Measurements from ENCODE around the gene GOLGA7B. TPM values are rescaled to one million over a fixed set of nuclear protein-coding genes. Genes with fewer than 3 reads are reported as not detected.

The GOLGA7B gene
- total and polyA plus RNA-seq, 2 donors (not counting 3 experiments of a cell fraction or from before 2014, with no cell fraction given), result 0.03 TPM; not detected in 1

DNA sequence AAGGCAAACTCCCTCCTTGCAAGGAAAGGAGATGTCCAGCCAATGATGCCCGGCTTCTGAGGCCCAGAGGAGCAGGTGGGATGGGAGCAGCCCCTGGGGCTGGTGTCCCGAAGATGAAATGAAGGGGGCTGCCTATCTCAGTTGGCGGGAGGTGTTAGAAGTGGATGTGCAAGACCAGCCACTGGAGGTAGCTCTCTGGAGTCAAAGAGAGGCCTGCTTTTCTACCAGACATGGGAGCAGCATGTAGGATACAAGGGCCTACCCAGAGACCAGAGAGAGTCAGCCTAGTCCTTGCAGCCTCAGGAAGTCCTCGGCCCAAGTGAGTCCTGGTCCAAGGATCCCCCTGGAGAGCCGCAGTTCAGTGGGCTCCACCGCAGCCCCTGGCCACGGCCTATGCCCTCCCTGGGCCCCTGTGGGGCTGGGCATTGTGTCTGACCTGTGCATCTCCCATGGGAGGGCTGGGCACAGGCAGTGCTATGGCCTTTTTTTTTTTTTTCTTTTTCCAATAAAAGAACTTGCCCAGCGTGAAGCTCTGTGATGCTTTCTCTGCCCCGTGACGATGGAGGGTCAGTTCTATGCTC lies 17.7 kb downstream of the GOLGA7B start:
- Histone ChIP-seq H3K27ac (ENCODE audit: insufficient read depth, low read depth, low read length) (no peak overlapping the region), H3K4me3 (replicated peaks in 1 of 3; ENCODE audit: insufficient read depth in 1 of 3, low read depth in 1 of 3, low read length in 3 of 3) (no peak overlapping the region), H3K27me3 (ENCODE audit: control insufficient read depth in 2 of 2, insufficient read depth in 2 of 2, low read length in 2 of 2) (peaks cover 9 to 15% of the 10 kb centered on the region in 2 experiments), H3K9me1 (replicated peaks; ENCODE audit: control insufficient read depth, extremely low read depth, insufficient read depth, low read length) (no peaks in the 10 kb centered on the region), H3K36me3 (ENCODE audit: control insufficient read depth in 2 of 2, extremely low read depth in 1 of 2, insufficient read depth in 2 of 2, low read length in 2 of 2) (no peaks in the 10 kb centered on the region), H4K20me1 (replicated peaks; ENCODE audit: control insufficient read depth, extremely low read depth, insufficient read depth, low read length) (no peaks in the 10 kb centered on the region), H3K9ac (replicated peaks; ENCODE audit: extremely low read depth, insufficient read depth, low read length) (no peak overlapping the region), H3K9me3 (replicated peaks; ENCODE audit: control insufficient read depth, insufficient read depth, low read length) (no peaks in the 10 kb centered on the region), H3K4me2 (ENCODE audit: insufficient read depth, low read length) (no peak overlapping the region), H2AFZ (ENCODE audit: low read depth, low read length) (no peak overlapping the region), H3K4me1 (ENCODE audit: control insufficient read depth, extremely low read depth, insufficient read depth, low read length) (peaks cover 5% of the 10 kb centered on the region), H3K79me2 (ENCODE audit: control insufficient read depth, insufficient read depth, low read length) (no peaks in the 10 kb centered on the region)
- ChIA-PET POLR2A (no interaction called here), CTCF (interaction anchor here (1.0 to 5.9 kb wide), 3 partner anchors 9 to 107 kb away, joined by 3 to 118 read pairs (median 9); no protein-coding TSS in a partner anchor)
- TF ChIP-seq POLR2AphosphoS5 (IDR thresholded peaks at IDR 0.05; ENCODE audit: insufficient read depth, low read depth, low read length) (no peak), JUN (IDR thresholded peaks at IDR 0.05; ENCODE audit: borderline replicate concordance, insufficient read depth, insufficient read length, low read depth) (no peak), EZH2 (IDR thresholded peaks at IDR 0.05; ENCODE audit: borderline replicate concordance, low read depth, low read length, severe bottlenecking) (no peak)
- TF ChIP-seq, protein P1, sequence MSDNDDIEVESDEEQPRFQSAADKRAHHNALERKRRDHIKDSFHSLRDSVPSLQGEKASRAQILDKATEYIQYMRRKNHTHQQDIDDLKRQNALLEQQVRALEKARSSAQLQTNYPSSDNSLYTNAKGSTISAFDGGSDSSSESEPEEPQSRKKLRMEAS (IDR thresholded peaks at IDR 0.05; ENCODE audit: insufficient read depth, insufficient read length), result no peak
- FAIRE-seq (no peak), DNase-seq (ENCODE audit: low read depth, low spot score) (no peak)
- BruUV-seq (replicated peaks), result no TSS peak
- intact Hi-C loops (cut with micrococcal nuclease), result no loop called here
- dilution Hi-C loops (cut with MboI; ENCODE audit: extremely low pct_ligation_motif_present, low sequenced_read_pairs), result no loop called here

DNA sequence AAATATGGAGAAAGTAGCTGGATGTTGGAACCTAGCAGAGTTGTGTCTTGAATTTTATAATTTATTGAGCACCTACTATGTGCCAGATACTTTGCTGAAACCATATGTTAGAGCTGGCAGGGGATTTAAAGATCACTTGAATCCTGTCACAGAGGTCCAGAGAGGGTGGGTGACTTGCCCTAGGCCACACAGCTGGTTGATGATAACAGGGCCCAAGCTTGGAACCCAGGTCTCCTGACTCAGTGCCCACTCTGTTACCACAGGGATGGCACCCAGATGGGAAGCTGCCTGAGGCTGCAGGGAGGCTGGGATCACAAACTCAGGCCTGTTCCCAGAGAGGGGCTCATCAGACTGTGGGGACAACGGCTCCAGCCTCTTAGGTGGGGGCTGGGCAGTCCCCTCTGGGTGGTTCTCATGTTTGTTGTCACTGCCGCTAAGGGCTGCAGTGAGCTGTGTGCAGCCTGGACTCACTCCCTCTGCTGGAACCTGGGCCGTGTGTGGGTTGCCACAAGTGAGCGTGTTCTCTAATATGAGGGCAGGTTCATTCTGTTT lies 18.6 kb downstream of the GOLGA7B start:
- Histone ChIP-seq H3K27me3 (ENCODE audit: control insufficient read depth in 2 of 2, insufficient read depth in 2 of 2, low read length in 2 of 2) (peaks cover 10 to 15% of the 10 kb centered on the region in 2 experiments), H4K20me1 (replicated peaks; ENCODE audit: control insufficient read depth, extremely low read depth, insufficient read depth, low read length) (no peaks in the 10 kb centered on the region), H3K4me3 (replicated peaks in 1 of 3; ENCODE audit: insufficient read depth in 1 of 3, low read depth in 1 of 3, low read length in 3 of 3) (no peak overlapping the region), H3K36me3 (ENCODE audit: control insufficient read depth in 2 of 2, extremely low read depth in 1 of 2, insufficient read depth in 2 of 2, low read length in 2 of 2) (no peaks in the 10 kb centered on the region), H3K9me3 (replicated peaks; ENCODE audit: control insufficient read depth, insufficient read depth, low read length) (no peaks in the 10 kb centered on the region), H3K27ac (ENCODE audit: insufficient read depth, low read depth, low read length) (no peak overlapping the region), H3K9me1 (replicated peaks; ENCODE audit: control insufficient read depth, extremely low read depth, insufficient read depth, low read length) (no peaks in the 10 kb centered on the region), H2AFZ (ENCODE audit: low read depth, low read length) (no peak overlapping the region), H3K4me2 (ENCODE audit: insufficient read depth, low read length) (no peak overlapping the region), H3K4me1 (ENCODE audit: control insufficient read depth, extremely low read depth, insufficient read depth, low read length) (peaks cover 5% of the 10 kb centered on the region), H3K79me2 (ENCODE audit: control insufficient read depth, insufficient read depth, low read length) (no peaks in the 10 kb centered on the region), H3K9ac (replicated peaks; ENCODE audit: extremely low read depth, insufficient read depth, low read length) (no peak overlapping the region)
- intact Hi-C loops (cut with micrococcal nuclease), result no loop called here
- DNase-seq (ENCODE audit: low read depth, low spot score) (no peak), FAIRE-seq (no peak)
- POLR2A ChIA-PET, result no interaction called here
- no TSS peak for BruUV-seq (replicated peaks)
- dilution Hi-C loops (cut with MboI; ENCODE audit: extremely low pct_ligation_motif_present, low sequenced_read_pairs), result no loop called here
- TF ChIP-seq EZH2 (IDR thresholded peaks at IDR 0.05; ENCODE audit: borderline replicate concordance, low read depth, low read length, severe bottlenecking), result no peak
- no peak for TF ChIP-seq FOS (IDR thresholded peaks at IDR 0.05; ENCODE audit: borderline replicate concordance, insufficient read depth, low read length)
- TF ChIP-seq, protein P2, sequence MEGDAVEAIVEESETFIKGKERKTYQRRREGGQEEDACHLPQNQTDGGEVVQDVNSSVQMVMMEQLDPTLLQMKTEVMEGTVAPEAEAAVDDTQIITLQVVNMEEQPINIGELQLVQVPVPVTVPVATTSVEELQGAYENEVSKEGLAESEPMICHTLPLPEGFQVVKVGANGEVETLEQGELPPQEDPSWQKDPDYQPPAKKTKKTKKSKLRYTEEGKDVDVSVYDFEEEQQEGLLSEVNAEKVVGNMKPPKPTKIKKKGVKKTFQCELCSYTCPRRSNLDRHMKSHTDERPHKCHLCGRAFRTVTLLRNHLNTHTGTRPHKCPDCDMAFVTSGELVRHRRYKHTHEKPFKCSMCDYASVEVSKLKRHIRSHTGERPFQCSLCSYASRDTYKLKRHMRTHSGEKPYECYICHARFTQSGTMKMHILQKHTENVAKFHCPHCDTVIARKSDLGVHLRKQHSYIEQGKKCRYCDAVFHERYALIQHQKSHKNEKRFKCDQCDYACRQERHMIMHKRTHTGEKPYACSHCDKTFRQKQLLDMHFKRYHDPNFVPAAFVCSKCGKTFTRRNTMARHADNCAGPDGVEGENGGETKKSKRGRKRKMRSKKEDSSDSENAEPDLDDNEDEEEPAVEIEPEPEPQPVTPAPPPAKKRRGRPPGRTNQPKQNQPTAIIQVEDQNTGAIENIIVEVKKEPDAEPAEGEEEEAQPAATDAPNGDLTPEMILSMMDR (IDR thresholded peaks at IDR 0.05; ENCODE audit: extremely low read depth in 1 of 2, insufficient read depth in 1 of 2, low read depth in 1 of 2, low read length in 2 of 2), result no peak
- no peak for TF ChIP-seq POLR2A (IDR thresholded peaks at IDR 0.05; ENCODE audit: low read depth, low read length)
- TF ChIP-seq, protein P1 (IDR thresholded peaks at IDR 0.05; ENCODE audit: insufficient read depth, insufficient read length), result no peak
- TF ChIP-seq GATA2 (IDR thresholded peaks at IDR 0.05; ENCODE audit: insufficient read depth, insufficient read length, low read depth, low read length), result no peak
- no peak for TF ChIP-seq MYC (IDR thresholded peaks at IDR 0.05; ENCODE audit: low read depth, low read length)
- TF ChIP-seq POLR2AphosphoS5 (IDR thresholded peaks at IDR 0.05; ENCODE audit: insufficient read depth, low read depth, low read length), result no peak
- TF ChIP-seq JUN (IDR thresholded peaks at IDR 0.05; ENCODE audit: borderline replicate concordance, insufficient read depth, insufficient read length, low read depth), result no peak
- CTCF ChIA-PET, result interaction anchor here (0.6 to 5.9 kb wide), 9 partner anchors 9 to 173 kb away, joined by 3 to 118 read pairs (median 7); partner anchors contain the start of gene GOLGA7B
